ENCODE data around the gene FBXO21. TPM values are rescaled to one million over a fixed set of nuclear protein-coding genes. Genes with fewer than 3 reads are reported as not detected.

FBXO21 gene
- total RNA-seq, 2 experiments from 2014 or later, result 21.5 to 26.0 TPM

DNA sequence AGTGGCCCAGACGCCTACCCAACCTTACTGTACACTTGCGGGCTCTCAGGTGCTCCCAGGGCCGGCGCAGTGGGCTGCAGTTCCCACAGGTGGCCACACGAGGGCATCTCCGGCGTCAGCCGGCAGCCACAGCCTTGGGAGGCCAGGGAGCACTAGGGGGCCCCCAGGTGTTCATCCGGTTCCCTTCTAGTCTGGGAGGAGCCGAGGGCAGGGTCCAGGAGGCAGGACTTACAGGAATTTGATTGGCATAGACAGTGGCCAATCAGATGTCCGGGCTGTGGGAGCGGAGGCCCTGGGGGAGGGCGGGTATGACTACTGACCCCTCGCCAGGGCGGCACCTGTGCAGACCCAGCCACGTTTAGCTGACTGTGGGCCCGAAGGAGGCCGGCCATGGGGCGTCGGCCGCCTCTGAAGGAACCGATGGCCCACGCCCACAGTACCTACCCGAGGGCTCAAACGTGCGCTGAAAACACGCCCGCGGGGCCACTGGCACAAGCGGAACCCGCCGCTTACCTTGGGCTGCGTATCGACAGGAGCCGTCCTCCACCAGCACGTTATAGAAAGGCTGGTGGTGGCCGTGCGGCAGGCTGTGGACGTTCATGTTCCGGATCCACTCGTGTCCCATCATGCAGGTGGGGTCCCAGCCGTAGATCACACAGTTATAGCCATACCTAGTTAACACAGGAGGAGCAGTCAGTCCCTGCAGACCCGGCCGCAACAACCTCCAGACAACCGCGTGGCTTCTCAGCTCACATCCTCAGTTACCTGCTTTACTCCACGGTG is 34.8 kb downstream of the FBXO21 start:
- no peaks in the 10 kb centered on the region for H3K27me3 Mint-ChIP-seq
- no peaks in the 10 kb centered on the region for H3K9me3 Mint-ChIP-seq
- DNase-seq (peak; percentile 88), ATAC-seq (peak; percentile 95)
- TF ChIP-seq CTCF (IDR thresholded peaks at IDR 0.05), result peak; percentile 94
- H3K36me3 Mint-ChIP-seq (ENCODE audit: low read depth), result peaks cover 70% of the 10 kb centered on the region
- POLR2A ChIA-PET, result no interaction called here
- intact Hi-C loops (cut with micrococcal nuclease), result no loop called here
- peaks cover 22% of the 10 kb centered on the region for H3K4me1 Mint-ChIP-seq (ENCODE audit: low read depth)
- H3K27ac Mint-ChIP-seq, result no peak overlapping the region
- CTCF ChIA-PET, result interaction anchor here (0.9 kb wide), 1 partner anchor 16 kb away, joined by 4 read pairs; no protein-coding TSS in a partner anchor
- H3K4me3 Mint-ChIP-seq, result no peak overlapping the region

GRCh38 chr12:117152793-117153775 is 37.2 kb downstream of the FBXO21 start:
- Mint-ChIP-seq H3K27me3 (no peaks in the 10 kb centered on the region), H3K27ac (peak overlapping the region; percentile 0), H3K4me1 (ENCODE audit: low read depth) (peaks cover 46% of the 10 kb centered on the region), H3K36me3 (ENCODE audit: low read depth) (peaks cover 65% of the 10 kb centered on the region), H3K4me3 (no peak overlapping the region), H3K9me3 (no peaks in the 10 kb centered on the region)
- no peak for ATAC-seq
- ChIA-PET POLR2A (interaction anchor here (1.1 kb wide), 1 partner anchor 17 kb away, joined by 4 read pairs; no protein-coding TSS in a partner anchor), CTCF (interaction anchor here (1.4 to 1.8 kb wide), 2 partner anchors 17 to 33 kb away, joined by 4 to 8 read pairs; no protein-coding TSS in a partner anchor)
- intact Hi-C loops (cut with micrococcal nuclease), result no loop called here
- DNase-seq, result peak; percentile 35
- TF ChIP-seq CTCF (IDR thresholded peaks at IDR 0.05), result no peak

DNA sequence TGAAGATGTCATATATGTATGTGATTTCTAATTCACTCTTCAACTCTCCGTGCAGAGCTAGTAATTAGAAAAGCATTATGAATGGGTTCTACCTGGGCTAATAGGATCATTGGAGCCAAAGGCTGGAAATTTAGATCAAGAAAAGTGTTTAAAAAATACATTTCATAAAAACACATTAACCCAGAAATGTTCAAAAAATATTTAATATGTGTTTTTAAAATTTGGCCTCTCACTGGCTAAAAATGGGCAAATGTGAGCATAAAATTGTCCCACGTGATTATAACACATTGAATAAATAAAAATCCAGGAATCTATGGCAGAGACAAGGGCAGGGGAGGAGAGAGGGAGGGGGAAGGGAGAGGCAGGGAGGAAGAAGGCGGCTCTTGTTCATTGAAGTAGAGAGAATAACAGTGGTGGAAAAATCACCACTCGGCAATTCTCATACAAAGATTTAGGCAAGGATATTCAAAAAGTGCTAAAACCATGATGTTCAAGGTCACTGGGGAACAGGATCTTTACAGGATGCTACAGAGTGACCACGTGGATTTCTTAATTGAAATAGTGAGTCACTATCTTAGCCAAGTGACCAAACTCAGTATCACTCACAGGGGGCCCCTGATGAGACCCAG is 38.8 kb downstream of the FBXO21 start:
- ATAC-seq (no peak), DNase-seq (no peak)
- Mint-ChIP-seq H3K36me3 (ENCODE audit: low read depth) (peaks cover 66% of the 10 kb centered on the region), H3K27ac (peak overlapping the region; percentile 58), H3K27me3 (no peaks in the 10 kb centered on the region), H3K4me3 (no peak overlapping the region), H3K9me3 (no peaks in the 10 kb centered on the region), H3K4me1 (ENCODE audit: low read depth) (peaks cover 48% of the 10 kb centered on the region)
- TF ChIP-seq CTCF (IDR thresholded peaks at IDR 0.05), result peak; percentile 30
- ChIA-PET CTCF (no interaction called here), POLR2A (no interaction called here)
- intact Hi-C loops (cut with micrococcal nuclease), result no loop called here

DNA sequence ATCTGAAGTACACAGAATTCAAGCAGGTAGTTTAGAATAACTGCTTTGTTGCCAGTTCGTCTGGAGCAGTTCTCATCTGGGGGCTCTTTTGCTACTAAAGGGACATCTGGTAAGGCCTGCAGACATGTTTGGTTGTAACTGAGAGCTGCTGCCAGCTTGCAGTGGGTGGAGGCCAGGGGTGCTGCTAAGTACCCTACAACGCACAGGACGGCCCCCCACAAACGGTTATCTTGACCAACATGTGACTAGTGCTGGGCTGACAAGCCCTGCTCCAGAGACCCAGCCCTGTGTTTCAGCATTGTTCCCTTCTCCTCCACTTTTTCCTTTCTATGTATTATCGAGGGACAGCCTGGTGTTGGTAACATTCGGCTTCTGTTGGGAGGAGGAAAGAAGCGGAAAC is 40.8 kb downstream of the FBXO21 start:
- Mint-ChIP-seq H3K4me3 (no peak overlapping the region), H3K27me3 (no peaks in the 10 kb centered on the region), H3K4me1 (ENCODE audit: low read depth) (peaks cover 48% of the 10 kb centered on the region), H3K9me3 (no peaks in the 10 kb centered on the region), H3K27ac (peak overlapping the region; percentile 66), H3K36me3 (ENCODE audit: low read depth) (peaks cover 63% of the 10 kb centered on the region)
- ChIA-PET POLR2A (no interaction called here), CTCF (interaction anchor here (0.8 to 1.3 kb wide), 3 partner anchors 9 to 446 kb away, joined by 3 read pairs; no protein-coding TSS in a partner anchor)
- no peak for DNase-seq
- TF ChIP-seq CTCF (IDR thresholded peaks at IDR 0.05), result no peak
- ATAC-seq, result no peak
- intact Hi-C loops (cut with micrococcal nuclease), result loop anchor here (10.0 kb wide), 1 partner anchor 445 kb away; no protein-coding TSS in a partner anchor
